Right renal cortex interstitium (tissue), 3 donors: ENCODE data around the gene EFNA5. TPM values are rescaled to one million over a fixed set of nuclear protein-coding genes. Genes with fewer than 3 reads are reported as not detected.
A peak's percentile ranks its signal among the peaks of the same experiment; 100 is the strongest.

Experiments
- DNase-seq, 3 donors: peaks; one replicate each; pipeline ENCODE4 v3.0.0-alpha.2; 2013; ENCODE audit warnings: low read depth in 3 of 3, low spot score in 2 of 3
- polyA plus RNA-seq, 3 donors: library from polyadenylated mRNA; unstranded; fragments of 120-200 nt; gene quantifications; one replicate each; pipeline ENCODE4 v1.2.1, GENCODE V29; 2013; ENCODE audit not compliant: insufficient read length in 3 of 3

EFNA5 gene
- polyA plus RNA-seq, 3 donors = 24.5 to 27.5 (median 25.3) TPM

- DNase-seq = no peak
These were observed 289.4 kb downstream of the EFNA5 start for GRCh38 chr5:107381189-107381856.

DNA sequence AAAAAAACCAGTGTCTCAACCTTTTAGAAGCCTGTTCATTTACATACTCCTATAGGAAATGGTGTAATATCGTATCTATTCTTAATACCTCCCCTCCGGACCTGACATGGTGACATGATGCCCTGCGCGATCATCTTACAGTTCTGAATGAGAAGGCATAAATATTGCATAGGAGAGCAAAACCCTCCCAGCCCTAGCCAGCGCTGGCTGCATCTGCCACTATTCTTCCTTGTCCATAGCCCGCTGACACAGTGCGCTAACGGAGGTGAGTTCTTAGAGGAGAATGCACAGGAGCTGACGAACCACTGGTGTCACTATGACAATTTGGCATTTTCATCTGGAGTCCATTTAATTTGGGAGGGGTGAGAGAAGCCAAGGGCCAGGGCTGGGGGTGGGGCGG lies 290.1 kb downstream of the EFNA5 start:
- DNase-seq = no peak

DNA sequence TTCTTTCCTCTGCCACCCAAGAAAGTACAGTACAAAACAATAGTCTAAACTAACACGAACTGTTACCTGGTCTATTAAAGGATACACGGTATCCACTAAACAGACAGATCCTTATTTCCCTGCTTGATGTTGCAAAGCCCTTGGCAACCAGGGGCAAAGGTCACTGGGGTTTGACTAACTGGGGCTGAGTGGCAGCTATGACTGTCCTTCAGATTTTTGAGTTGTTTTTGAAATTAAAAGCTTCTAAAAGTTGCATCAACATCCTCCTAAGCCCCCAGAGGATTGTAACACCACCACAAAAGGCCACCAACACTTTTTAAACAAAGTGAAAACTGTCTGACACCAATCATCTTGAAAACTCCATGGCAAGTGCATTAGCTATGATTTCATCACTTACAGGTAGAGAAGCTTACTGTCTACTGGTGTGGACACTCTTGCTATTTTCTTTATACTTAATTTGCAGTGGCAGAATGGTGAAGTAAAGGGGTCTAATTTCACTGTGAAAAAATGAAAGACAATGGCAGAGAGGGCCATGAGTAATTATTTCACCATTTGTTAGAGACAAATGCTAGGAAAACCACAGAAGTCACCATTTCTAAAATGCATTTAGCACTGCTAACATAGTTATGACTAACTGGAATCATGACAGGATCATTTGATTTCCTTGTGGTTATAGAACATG lies 292.4 kb downstream of the EFNA5 start:
- no peak for DNase-seq

DNA sequence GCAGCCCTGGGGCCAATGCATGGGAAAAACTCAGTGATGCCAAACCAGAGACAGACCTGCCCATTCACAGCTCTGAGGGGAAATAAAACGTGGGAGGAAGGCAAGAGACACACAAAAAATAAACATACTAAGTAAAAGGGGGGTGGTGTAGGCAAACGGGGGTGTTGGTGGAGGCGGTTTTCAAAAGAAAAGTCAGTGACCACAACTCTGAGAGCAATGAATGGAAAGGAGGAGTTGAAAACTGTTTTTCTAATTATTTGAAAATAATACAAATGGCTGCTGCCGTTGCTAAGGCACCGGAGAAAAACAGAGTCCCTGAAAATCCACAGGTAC lies 293.5 kb downstream of the EFNA5 start:
- no peak for DNase-seq

- DNase-seq = no peak
These were observed 294.0 kb downstream of the EFNA5 start for GRCh38 chr5:107376546-107377276.

DNA sequence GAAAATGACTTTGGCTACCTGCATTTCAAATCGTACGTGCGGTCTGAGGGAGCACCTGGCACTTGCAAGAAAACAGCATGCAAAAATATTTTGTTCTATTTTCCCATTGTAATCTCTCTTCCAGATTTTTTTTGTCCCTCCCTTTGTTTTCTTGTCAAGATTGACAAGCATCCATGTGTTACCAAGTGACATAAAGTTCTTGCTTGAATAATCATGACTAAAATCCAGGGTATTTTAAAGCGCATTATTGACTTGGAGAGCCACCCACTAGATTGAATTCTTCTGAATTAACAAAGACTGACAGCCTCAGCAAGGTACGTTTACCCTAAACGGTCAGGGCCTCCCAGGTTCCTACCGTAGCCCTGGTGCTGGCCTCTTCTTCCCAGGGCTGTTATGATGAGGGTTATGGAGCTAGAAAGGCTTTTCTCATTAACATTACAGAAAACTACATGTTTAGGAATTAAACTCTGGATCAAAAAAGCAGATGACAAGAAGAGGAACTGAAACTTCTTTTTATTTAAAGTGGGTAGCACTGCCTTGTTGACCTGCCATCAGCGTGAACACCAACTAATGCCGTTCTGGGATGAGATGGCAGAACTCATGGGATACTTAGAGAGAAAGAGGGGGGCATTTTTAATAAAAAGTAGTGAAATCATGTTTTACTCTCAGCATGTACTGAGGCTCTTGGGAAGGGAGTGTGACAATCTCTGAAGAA lies 297.0 kb downstream of the EFNA5 start:
- no peak for DNase-seq

- DNase-seq = peak in 1 of 3 donors; percentile 24
These were observed 297.9 kb downstream of the EFNA5 start for GRCh38 chr5:107372723-107373450.

DNA sequence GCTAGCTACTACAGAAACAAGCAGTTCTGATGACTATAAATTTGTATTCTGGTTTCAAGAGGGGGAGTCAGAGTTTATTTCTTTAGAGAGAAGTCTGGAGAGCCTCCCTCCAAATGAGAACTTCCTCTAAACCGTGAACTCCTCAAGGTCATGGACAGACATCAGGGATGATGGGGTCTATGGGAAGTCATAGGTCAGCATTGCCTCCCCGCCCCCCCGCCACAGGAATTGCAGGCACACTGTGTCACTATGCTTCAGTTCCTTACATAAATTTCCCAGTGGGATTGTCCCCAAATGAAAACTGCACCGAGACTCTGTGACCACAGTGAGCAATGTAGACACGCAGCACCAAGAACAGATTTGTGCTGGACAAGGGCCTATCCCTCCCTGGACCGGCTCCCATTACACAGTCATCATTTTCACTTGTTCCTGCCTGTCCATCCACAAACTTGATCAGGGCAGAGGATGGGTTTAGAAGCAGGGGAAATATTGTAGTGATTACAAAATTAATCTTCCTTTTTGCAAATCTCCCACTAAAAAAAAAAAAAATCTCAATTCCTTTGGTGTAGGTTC lies 300.3 kb downstream of the EFNA5 start:
- DNase-seq = no peak

- no peak for DNase-seq
These were observed 301.1 kb downstream of the EFNA5 start for GRCh38 chr5:107369622-107370021.

DNA sequence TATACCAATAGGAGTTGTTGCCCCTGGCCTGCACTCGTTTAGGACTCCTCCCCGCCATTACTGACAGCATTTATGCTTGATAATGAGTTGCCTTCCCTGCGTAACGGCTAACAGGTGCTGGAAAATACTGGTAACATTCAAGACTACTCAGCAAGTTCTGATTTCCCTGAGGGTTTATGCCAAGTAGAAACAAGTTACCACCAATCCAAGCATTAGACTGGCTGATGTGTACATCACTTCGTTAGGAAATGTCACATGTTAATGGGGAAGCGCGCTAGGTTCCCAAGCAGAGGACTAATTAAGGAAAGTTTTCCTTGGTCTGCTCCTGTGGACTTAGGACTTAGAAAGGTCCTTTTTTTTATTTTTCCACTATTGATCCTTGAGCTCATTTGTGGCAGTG lies 302.1 kb downstream of the EFNA5 start:
- no peak for DNase-seq

- DNase-seq = no peak
These were observed 302.8 kb downstream of the EFNA5 start for GRCh38 chr5:107367939-107368338.

DNA sequence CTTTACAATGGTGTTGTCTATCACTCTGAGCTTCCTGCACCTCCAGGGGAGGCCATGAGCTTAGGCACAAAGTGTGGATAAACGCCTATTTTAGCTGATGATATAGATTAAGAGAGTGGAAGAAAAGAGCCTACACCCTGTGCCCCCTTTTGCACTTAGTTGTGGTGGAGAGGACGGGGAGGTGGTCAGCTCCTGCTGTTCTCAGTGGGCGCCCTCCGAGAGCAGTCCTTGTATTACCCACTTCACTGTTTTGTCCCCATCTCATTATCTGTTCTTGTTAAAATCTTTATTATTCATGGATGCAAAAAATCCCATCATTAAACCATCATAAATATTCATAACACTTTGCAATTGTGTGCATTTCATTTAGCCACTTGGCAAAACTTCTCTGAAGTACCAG lies 303.3 kb downstream of the EFNA5 start:
- DNase-seq = no peak

GRCh38 chr5:107365320-107366109 lies 305.2 kb downstream of the EFNA5 start:
- no peak for DNase-seq

GRCh38 chr5:107364443-107365319 lies 306.1 kb downstream of the EFNA5 start:
- no peak for DNase-seq

DNA sequence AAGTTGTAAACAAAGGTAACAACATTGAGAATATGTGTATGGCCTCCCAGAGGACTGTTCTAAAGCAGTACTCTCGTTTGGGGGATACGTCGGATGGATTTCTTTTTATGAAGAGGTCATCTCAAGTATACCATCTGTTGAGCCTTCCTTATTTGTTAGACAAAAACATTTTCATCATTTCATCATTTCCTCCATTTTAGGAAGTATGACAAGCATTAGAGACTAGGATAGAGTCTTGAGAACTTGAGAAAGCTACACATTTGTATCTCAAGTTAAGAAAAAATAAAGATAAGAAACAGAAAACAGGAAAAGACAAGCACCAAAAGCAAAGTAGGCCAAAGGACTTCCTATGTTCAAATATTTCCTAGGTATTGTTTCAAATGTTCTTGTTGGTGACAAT lies 307.0 kb downstream of the EFNA5 start:
- DNase-seq = no peak

DNA sequence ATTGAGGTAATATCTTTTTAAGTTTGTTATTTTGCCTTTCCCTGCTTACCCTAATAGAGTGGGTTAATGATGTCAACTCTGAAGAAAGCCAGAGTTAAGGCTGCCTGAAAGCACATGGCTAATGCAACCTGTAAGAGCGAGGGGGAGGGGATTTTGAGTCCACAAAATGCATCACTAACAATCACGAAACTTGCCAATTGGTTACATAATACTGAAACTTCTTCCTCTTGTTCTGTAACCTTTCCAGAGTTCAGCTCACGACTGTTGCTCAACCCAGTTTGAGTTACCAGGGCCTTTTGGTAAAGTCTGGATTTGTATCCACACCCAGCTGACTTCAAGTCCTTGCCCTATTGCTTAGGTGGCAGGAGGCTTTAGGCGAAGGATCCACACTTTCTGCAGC lies 308.8 kb downstream of the EFNA5 start:
- no peak for DNase-seq

- no peak for DNase-seq
These were observed 310.9 kb downstream of the EFNA5 start for GRCh38 chr5:107359916-107360234.

- DNase-seq = no peak
These were observed 311.5 kb downstream of the EFNA5 start for GRCh38 chr5:107359033-107359915.
